SW 1271 (cell line): ENCODE measurements around the gene ROR2.
"Not testable (repeated sequence)": the region's sequence is repeated elsewhere in the genome, so short reads cannot be mapped to it uniquely, and the experiment has no call there.

Source experiments
- DNase-seq, 2 experiments: peaks; one replicate each; lab custom pipeline; 2025; lab: John Stamatoyannopoulos, UW

ROR2 gene

DNA sequence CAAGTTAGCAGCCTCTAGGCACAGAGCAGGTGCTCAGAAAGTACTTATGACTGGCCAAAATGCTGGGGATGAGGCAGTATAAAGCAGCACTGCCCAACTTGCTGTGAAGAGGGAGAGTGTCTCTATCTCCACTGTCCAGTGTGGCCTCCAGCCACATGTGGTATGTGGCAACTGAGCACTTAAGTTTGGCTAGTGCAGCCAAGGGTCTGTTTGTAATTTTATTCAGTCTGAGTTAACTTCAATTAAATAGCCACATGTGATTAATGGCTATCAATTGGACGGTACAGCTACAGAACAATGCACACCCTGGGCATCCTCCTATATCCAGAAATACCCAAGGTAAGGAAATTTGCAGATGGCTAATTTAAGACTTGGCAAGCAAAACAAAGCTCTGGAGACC is 26.9 kb downstream of the ROR2 start:
- no peak for DNase-seq

DNA sequence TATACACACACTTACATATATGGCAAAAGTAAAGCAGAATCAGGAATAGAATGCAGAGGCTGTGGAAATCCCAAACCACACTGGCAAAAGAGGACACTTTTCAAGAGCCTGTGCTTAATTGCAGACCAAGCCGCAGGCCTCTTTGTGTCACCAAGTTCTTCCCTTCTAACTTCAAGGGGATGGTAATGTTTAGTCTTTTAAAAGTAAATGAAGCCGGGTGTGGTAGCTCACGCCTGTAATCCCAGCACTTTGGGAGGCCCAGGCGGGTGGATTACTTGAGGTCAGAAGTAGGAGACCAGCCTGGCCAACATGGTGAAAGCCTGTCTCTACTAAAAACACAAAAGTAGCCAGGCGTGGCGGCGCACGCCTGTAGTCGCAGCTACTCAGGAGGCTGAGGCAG is 28.7 kb downstream of the ROR2 start:
- no peak for DNase-seq

GRCh38 chr9:91920630-91921350 is 29.2 kb downstream of the ROR2 start:
- no peak for DNase-seq

DNA sequence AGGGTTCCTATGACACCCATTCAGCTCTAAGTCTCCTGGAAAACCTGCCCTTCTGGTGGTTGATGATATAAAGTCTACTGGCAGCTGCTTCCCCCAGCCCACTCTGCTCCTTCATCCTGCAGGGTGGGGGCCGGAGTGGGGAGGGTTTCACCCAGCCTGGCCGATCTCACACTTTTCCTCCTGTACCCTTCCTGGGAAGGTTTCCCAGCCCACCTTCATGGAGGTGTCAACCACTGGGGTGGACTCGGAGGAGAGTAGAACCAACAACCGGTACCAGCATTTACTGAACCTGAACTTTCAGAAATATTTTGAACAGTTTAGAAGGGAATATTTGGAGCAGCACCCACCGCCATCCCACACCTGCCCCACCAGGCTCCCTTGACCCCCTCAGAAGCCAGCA is 30.4 kb downstream of the ROR2 start:
- DNase-seq = no peak

DNA sequence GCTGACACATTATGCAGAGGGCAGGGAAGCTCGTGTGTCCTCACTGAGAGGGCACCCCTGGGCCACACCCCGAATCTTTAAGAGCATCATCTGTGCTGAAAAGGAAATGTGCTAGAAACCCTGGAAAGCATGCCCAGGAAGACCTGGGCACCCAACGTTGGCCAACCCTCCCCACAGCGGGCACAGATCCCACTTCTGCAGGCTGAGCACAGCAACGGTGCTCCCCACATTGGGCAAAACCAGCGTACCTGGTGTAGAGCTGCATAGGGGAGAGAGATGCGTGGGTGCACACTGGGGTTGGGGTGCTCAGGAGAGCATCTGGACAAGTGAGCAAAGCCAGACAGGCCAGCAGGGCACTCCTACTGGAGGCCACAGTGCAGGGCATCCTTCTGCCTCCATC is 32.6 kb downstream of the ROR2 start:
- DNase-seq = no peak

GRCh38 chr9:91915524-91916263 is 34.3 kb downstream of the ROR2 start:
- DNase-seq = no peak

DNA sequence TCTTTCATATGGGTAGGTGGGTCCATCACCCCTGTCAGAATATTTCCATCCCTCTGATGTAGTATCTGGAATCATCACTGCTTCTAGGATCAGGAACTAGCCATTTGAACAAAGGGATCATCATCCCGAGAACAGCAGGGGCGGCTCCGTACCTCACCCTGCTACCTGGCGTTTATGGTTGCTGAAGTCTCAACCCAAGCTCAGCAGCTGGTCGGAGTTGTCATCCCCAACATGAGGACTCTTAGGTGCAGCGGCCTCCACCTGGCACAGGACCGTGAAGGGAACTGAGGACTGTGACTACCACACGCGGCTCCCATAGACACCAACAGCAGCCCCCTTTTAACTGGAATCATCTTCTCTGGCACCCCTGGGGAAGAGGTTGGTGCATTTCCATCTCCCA is 35.1 kb downstream of the ROR2 start:
- no peak for DNase-seq

GRCh38 chr9:91914404-91914803 is 35.6 kb downstream of the ROR2 start:
- DNase-seq = no peak

- DNase-seq = no peak
These were observed 36.0 kb downstream of the ROR2 start for GRCh38 chr9:91913986-91914385.

- DNase-seq = no peak
These were observed 36.9 kb downstream of the ROR2 start for GRCh38 chr9:91913096-91913495.

DNA sequence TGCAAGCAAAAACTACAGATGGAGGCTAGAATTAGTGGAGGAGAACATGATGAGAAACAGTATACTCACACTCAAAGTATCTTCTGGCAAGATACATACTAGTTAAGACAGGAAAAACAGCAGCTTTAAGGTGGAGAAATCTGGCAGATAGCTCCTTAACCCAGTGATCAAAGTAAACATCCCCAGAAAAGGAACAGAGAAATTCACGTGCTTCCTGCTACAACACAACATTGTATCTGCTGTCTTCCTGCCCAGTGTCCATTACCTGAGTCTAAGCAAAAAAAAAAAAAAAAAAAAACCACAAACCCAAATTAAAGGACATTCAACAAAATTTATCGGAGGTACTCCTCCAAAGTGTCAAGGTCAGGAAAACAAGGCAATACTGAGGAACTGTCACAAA is 38.4 kb downstream of the ROR2 start:
- no peak for DNase-seq

DNA sequence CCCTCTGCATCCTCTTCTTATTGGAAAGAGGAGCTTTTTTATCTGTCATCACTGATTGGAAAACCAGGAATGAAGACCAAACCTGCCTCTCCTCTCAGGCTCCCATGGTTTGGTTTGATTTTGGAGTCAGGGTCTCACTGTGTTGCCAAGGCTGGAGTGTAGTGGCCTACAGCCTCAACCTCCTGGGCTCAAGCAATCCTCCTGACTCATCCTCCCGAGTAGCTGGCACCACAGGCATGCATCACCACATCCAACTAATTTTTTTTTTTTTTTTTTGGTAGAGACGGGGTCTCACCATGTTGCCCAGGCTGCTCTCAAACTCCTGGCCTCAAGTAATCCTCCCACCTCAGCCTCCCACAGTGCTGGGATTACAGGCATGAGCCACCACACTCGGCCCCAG is 40.8 kb downstream of the ROR2 start:
- DNase-seq = not testable (repeated sequence)

DNA sequence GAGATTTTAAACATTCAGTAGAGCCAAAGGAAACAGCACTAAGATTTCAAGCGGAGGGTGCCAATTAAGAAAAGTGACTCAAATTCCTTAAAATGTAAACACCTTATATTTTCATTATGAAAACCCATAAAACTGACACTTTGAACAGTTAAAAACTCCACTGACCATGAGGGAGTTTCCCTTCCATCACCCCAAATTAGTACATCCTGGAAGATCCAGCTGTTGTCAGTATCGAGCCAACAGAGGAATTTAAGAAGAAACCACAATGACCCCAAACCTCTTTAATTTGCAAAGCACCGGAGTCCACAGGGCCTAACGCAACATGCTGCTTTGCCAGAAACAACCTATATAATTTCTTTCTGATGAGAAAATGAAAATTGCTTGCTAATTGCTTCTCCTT is 41.3 kb downstream of the ROR2 start:
- no peak for DNase-seq

GRCh38 chr9:91908293-91908623 is 41.8 kb downstream of the ROR2 start:
- no peak for DNase-seq

- no peak for DNase-seq
These were observed 42.3 kb downstream of the ROR2 start for GRCh38 chr9:91907484-91908292.

- DNase-seq = no peak
These were observed 44.0 kb downstream of the ROR2 start for GRCh38 chr9:91905991-91906469.

- DNase-seq = no peak
These were observed 44.8 kb downstream of the ROR2 start for GRCh38 chr9:91905237-91905650.

GRCh38 chr9:91904588-91905236 is 45.3 kb downstream of the ROR2 start:
- no peak for DNase-seq

GRCh38 chr9:91903126-91903911 is 46.7 kb downstream of the ROR2 start:
- no peak for DNase-seq

- no peak for DNase-seq
These were observed 47.4 kb downstream of the ROR2 start for GRCh38 chr9:91902475-91903125.

DNA sequence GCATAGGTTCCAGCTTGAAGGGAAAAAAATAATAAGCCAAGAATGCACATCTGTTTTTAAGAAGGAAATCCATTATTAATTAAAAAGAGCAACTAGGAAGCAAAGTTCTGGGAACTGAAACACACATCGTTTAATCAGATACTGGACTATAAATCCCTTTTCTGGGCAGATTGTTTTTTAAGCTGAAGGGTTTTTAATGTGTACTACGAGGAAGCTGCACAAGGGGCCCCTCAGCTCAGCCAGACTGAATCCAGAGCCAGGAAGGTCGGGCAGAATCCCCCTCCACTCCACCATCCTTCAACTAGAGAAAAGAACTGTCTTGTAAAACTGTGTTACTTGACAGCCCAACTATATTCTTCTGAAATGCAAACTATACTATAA is 49.2 kb downstream of the ROR2 start:
- DNase-seq = no peak
